Aorta (tissue), 5 donors: ENCODE measurements around the gene FRMD6. TPM values are rescaled to one million over a fixed set of nuclear protein-coding genes. Genes with fewer than 3 reads are reported as not detected.
A peak's percentile ranks its signal among the peaks of the same experiment; 100 is the strongest.

ENCODE experiments used
- ATAC-seq: fragments of 200-7000 bp; cut with Tn5 transposase; one replicate; pipeline ENCODE4 v1.9.1; 2022; ENCODE audit warnings: moderate library complexity; ENCODE audit not compliant: low FRiP score
- DNase-seq, 2 donors: peaks; one replicate each; pipeline ENCODE4 v3.0.0-alpha.2; 2020
- H3K27ac ChIP-seq, 2 donors: one replicate each; pipeline ENCODE4 v1.5.1; 2013; ENCODE audit warnings: low read length in 2 of 2, mild to moderate bottlenecking in 2 of 2, moderate library complexity in 2 of 2, control low read depth in 1 of 2, inconsistent platforms in 1 of 2, low read depth in 1 of 2
- H3K27me3 ChIP-seq, 2 donors: one replicate each; pipeline ENCODE4 v1.6.1; 2013; ENCODE audit warnings: control low read depth in 1 of 2, low read length in 1 of 2, mild to moderate bottlenecking in 1 of 2, moderate library complexity in 1 of 2; ENCODE audit not compliant: insufficient read depth in 2 of 2, control insufficient read depth in 1 of 2
- H3K36me3 ChIP-seq, 2 donors: one replicate each; pipeline ENCODE4 v1.6.1; 2013; ENCODE audit warnings: control low read depth in 1 of 2, low read length in 1 of 2, mild to moderate bottlenecking in 1 of 2; ENCODE audit not compliant: insufficient read depth in 2 of 2, control insufficient read depth in 1 of 2
- H3K4me1 ChIP-seq, 2 donors: one replicate each; pipeline ENCODE4 v1.6.1; 2013; ENCODE audit warnings: low read length in 2 of 2, control low read depth in 1 of 2, mild to moderate bottlenecking in 1 of 2, moderate library complexity in 1 of 2; ENCODE audit not compliant: insufficient read depth in 2 of 2, control insufficient read depth in 1 of 2
- H3K4me3 ChIP-seq, 2 donors: one replicate each; pipeline ENCODE4 v1.5.1; 2013; ENCODE audit warnings: low read length in 2 of 2, control low read depth in 1 of 2, mild to moderate bottlenecking in 1 of 2
- H3K9me3 ChIP-seq: one replicate; pipeline ENCODE4 v1.6.1; 2013; ENCODE audit warnings: mild to moderate bottlenecking, low read length; ENCODE audit not compliant: control insufficient read depth
- WGBS, 2 donors: extraction: QIAGEN DNeasy Blood & Tissue Kit; methylation state at CpG; one replicate each; pipeline ENCODE4 v1.1.7; 2013; 5-methylcytosine and 5-hydroxymethylcytosine counted together
- intact Hi-C, 2 donors: fragments of 100-400 bp; cut with DNase I; formaldehyde crosslinking; loops; one replicate each; pipeline versions ENCODE4 v1.14.2 to v1.15.0; 2022
- polyA plus RNA-seq, 2 donors: library from polyadenylated mRNA; stranded (reverse); fragments of 200-250 nt; gene quantifications; one replicate each; pipeline ENCODE4 v1.2.3, GENCODE V29; 2013
- total RNA-seq, 2 donors: library from RNA; stranded (reverse); fragmentation: NEBNext Ultra II Directional; extraction: Animal tissue kit (Norgen Biotek cat#: 25700); gene quantifications; one replicate each; pipeline ENCODE4 v1.2.1, GENCODE V29; 2021
- donor health status: healthy with polysubstance abuse.
- donor health status: Bipolar disorder and iron deficiency.
- donor health status: DM: no; HTN: no; CAD: no.
- donor health status: DM: no; HTN: no; CAD: no.
- donor health status: DM: yes; HTN: yes; CAD: no.

Gene FRMD6
- total and polyA plus RNA-seq, 4 donors: 10.3 to 56.7 (median 27.9) TPM

DNA sequence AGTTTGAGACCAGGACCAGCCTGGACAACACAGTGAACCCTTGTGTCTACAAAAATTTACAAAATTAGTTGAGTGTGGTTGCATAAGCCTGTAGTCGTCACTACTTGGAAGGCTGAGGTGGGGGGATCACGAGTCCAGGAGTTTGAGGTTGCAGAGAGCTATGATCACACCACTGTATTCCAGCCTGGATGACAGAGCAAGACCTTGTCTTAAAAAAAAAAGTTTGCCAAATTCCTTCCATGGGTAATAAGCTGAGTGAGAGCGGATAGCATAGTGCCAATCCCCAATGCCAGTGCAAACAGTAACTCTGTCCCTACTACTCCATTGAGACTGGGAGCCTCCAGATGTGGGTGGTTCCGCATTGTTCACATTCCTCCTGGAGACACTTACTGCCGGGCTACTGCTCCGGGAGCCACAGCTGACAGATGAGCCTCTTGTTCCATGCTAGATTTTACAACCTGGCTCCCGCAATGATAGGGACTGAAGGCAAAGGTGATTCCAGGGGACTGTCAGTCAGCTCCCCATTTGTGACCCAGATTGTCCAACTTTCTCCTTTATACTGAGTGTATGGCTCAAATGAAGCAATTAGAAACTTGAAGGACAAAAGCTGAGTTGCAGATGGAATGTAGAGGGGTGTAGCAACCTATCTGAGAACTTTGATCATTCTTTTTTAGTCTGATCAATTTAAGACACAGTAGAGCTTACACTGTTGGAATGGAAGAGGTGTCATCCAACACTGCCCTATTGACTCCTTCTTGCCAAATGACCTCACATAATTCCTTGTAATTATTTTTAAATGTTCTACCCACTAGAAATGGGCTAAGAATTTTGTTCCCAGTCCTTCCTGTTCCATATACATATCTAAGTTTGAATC is 13.4 kb upstream of the FRMD6 start:
- intact Hi-C loops: no loop called here
- Histone ChIP-seq H3K36me3 (no peaks in the 10 kb centered on the region), H3K4me1 (peaks cover 0 to 4% of the 10 kb centered on the region in 2 donors), H3K27me3 (no peaks in the 10 kb centered on the region), H3K4me3 (no peak overlapping the region), H3K9me3 (no peaks in the 10 kb centered on the region), H3K27ac (peak overlapping the region in 1 of 2 donors; percentile 46)
- DNase-seq (peak in 1 of 2 donors; percentile 51), ATAC-seq (peak; percentile 73)
- WGBS, 2 donors: 10 to 24% methylated on average over 7 of the region's 7 CpGs

DNA sequence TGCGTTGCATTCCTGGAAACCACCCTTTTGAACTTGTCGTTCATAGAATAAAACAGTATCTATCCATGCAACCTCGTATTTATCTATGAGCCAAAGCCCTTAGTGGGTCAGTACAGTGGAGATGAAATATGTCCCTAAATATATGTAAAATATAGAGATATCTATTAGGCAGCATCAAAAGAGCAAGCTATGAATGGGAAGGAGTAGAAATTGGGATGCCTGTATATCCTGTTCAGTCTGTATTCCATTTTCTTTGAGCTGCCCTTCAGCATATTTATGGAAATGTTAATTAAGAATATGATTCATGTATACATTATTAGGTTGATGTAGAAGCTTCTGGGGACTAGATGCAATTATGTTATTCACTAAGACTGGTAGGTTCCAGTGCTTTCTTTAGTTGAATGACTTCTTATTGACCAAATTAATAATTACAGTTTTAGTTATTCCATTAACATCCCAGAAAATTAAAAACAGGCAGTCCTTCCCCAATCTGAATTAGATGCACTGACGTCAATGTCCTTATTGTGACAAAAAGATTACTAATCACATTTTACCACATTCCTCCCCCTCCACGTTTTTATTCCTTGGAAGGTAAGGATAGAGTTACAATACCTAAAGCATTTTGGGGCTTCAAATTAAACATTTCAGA is 11.9 kb upstream of the FRMD6 start:
- WGBS, 2 donors: 77 to 79% methylated on average over 5 of the region's 5 CpGs
- intact Hi-C loops: loop anchor here in 1 of 2 donors (5.0 kb wide), 1 partner anchor 92 kb away; no protein-coding TSS in a partner anchor
- Histone ChIP-seq H3K27ac (no peak overlapping the region), H3K4me1 (peaks cover 0 to 4% of the 10 kb centered on the region in 2 donors), H3K36me3 (no peaks in the 10 kb centered on the region), H3K27me3 (no peaks in the 10 kb centered on the region), H3K4me3 (no peak overlapping the region), H3K9me3 (no peaks in the 10 kb centered on the region)
- DNase-seq (no peak), ATAC-seq (no peak)

DNA sequence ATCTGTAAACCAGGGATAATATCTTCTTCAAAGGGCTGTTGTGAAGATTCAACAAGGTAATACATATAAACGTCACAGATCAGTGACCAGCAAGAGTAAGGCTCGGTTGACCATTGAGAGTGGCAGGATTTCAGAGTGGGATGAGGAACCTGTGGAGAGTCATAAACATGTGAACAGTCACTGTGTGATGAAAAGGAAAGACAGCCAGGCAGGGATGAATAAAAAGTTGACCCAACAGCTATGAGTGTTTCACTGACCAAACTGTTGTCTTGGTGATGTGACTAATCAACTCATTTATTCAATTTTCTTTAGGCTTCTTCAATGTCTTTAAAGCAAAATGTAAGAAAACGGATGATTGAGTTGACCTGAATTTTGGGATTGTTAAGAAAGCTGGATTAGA is 8.6 kb upstream of the FRMD6 start:
- no peak for ATAC-seq
- H3K27ac ChIP-seq: no peak overlapping the region
- intact Hi-C loops: loop anchor here in 1 of 2 donors (5.0 kb wide), 1 partner anchor 96 kb away; no protein-coding TSS in a partner anchor

DNA sequence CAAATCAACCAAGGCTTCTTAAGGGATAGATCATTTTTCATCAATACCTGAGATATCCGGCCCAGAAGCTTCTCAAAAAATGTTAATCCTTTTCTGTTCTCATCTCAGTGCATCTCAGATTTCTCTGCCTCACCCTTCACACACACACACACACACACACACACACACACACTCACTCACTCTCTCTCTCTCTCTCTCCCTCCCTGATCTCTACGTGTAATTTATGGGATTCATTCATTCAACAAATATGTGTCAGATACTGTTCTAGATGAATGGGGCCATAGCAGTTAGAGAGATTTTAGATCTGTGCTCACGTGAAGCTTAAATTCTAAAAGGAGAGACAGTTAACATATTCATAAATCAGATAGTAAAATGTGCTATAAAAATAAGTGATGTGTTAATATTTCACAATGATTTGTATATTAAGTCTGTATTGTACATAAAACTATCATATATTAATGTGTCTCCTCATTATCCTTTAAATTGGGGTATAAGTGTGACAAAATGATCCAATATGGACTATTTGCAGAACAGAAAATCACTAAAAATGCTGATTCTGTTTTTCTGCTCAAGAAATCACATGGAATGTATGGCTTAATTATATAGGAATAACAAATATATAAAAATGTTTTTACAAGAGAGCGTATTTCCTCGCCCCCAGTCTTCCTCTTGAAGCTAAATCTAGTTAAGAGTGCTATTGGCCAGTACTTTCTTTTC is 7.3 kb upstream of the FRMD6 start:
- Histone ChIP-seq H3K36me3 (no peaks in the 10 kb centered on the region), H3K27ac (no peak overlapping the region), H3K4me1 (no peaks in the 10 kb centered on the region), H3K9me3 (no peaks in the 10 kb centered on the region), H3K27me3 (no peaks in the 10 kb centered on the region), H3K4me3 (no peak overlapping the region)
- no peak for ATAC-seq
- intact Hi-C loops: loop anchor here in 1 of 2 donors (5.0 kb wide), 1 partner anchor 97 kb away; no protein-coding TSS in a partner anchor
- WGBS, 2 donors: 83 to 84% methylated on average over 5 of the region's 5 CpGs
- no peak for DNase-seq

More for the DNA sequence above, 8.6 kb upstream of the FRMD6 start:
- no peaks in the 10 kb centered on the region for H3K27me3 ChIP-seq
- no peaks in the 10 kb centered on the region for H3K9me3 ChIP-seq
- peaks cover 0 to 4% of the 10 kb centered on the region in 2 donors for H3K4me1 ChIP-seq
- no peaks in the 10 kb centered on the region for H3K36me3 ChIP-seq
- H3K4me3 ChIP-seq: no peak overlapping the region
- 92% methylated on average over 3 of the region's 3 CpGs for WGBS, 2 donors
- no peak for DNase-seq

DNA sequence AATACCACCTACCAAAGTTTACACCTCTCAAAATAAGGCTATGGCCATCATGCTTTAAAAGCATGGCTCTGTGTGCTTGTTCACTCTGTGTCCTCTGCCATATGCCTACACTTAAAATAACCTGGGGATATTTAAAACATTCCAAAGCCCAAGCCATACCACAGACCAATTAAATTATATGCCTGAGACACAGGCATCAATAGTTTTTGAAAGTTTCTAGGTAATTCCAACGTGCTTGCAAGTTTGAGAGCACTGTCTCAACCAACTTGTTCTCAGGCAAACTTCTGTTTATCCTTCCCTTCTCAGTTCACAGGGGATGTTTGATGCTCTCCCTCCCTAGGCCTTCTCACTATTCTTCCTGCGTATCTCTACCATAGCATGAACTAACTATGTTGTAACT is 3.4 kb upstream of the FRMD6 start:
- intact Hi-C loops: no loop called here
- no peaks in the 10 kb centered on the region for H3K4me1 ChIP-seq
- no peak overlapping the region for H3K27ac ChIP-seq
- no peaks in the 10 kb centered on the region for H3K36me3 ChIP-seq
- no peak overlapping the region for H3K4me3 ChIP-seq
- DNase-seq (no peak), ATAC-seq (no peak)
- H3K9me3 ChIP-seq: no peaks in the 10 kb centered on the region
- no peaks in the 10 kb centered on the region for H3K27me3 ChIP-seq
- WGBS, 2 donors: 57 to 87% methylated on average over 2 of the region's 2 CpGs

DNA sequence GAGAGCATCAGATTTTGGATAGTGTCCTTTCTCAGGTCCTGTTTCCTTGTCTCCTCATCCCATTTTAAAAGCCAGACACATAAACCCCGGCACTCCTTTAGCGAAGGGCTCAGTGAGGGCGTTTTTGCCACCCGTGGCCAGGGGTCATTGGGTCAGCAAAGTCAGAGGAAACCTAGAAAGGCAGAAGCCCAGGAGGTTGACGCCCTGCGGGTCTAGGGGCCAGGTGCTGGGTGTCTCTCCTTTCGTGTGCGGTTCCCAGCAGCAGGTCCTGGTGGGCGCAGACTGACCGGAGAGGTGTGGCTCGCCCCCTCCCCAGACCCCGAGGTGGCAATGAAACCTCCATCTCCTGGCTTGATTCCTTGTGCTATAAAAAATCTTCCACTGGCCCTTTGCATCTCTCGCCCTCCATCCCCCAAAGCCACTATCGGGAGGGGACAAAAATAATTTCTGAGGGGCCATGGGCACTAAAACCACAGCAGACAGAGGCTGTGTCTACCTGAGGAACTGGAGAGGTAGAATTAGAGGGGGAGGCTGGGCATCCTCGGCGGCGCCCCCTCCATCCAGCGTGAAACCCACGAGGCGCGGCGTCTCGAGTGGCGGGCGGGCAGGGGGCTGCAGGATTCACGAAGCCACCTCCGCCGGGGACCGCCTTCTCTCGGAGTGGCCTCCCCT is 858 bp upstream of the FRMD6 start:
- WGBS, 2 donors: 3% methylated on average over 27 to 30 of the region's 30 CpGs
- Histone ChIP-seq H3K36me3 (no peaks in the 10 kb centered on the region), H3K4me1 (no peaks in the 10 kb centered on the region), H3K27me3 (no peaks in the 10 kb centered on the region), H3K9me3 (no peaks in the 10 kb centered on the region), H3K4me3 (peak overlapping the region; percentile 60 to 73), H3K27ac (peak overlapping the region in 1 of 2 donors; percentile 12)
- ATAC-seq: peak; percentile 0
- intact Hi-C loops: loop anchor here (2.0 to 5.0 kb wide), 5 partner anchors 56 to 369 kb away; no protein-coding TSS in a partner anchor
- peak in 1 of 2 donors; percentile 52 for DNase-seq

DNA sequence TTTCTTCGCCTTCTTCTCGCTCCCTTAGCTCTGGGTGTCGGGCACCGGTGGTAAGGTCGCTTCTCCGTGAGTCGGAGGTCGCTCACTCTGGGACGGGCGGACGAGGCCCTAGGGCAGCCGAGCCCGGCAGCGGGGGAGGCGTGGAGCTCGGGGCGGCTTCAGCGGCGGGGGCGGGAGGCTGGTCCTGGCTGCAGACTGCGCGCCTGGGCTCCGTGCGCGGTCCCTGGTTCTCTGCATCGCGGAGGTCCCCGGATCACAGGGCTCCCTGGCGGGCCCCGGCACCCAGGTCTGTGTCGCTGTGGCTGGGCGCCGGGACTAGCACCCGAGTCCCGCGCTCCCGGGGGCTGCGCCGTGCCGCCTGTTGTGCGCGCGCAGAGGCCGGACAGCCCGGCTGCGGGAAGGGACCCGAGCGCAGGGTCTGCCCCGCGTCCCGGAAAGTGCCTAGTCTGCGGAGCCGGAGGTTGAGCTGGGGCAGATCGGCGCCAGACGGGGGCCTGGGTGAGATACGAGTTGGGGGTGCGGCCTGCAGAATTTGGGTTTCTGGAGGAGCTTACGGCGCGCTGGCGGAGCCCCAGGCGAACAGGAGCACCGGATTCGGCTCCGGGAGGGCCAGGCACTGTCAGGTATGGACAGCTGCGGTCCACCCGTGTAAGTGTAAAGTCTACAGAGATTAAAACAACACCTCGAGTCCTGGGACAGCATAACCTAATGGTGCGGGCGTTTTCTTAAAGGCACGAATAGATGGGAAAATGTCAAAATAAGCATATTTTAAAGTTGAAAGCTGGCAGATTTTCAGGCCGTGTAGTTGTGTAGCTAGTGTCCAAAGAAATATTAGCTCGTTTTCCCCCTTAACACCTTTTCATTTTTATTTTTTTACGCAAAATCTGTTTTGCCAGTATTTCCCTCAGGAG is 713 bp downstream of the FRMD6 start:
- ATAC-seq: peak; percentile 72
- Histone ChIP-seq H3K27ac (peak overlapping the region; percentile 50 to 81), H3K4me3 (peak overlapping the region; percentile 52 to 67), H3K9me3 (no peaks in the 10 kb centered on the region), H3K27me3 (no peaks in the 10 kb centered on the region), H3K36me3 (no peaks in the 10 kb centered on the region), H3K4me1 (no peaks in the 10 kb centered on the region)
- intact Hi-C loops: loop anchor here (5.0 kb wide), 4 partner anchors 55 to 370 kb away; no protein-coding TSS in a partner anchor
- peak; percentile 60 to 90 for DNase-seq
- WGBS, 2 donors: 0 to 1% methylated on average over 73 to 75 of the region's 75 CpGs
